ENCODE measurements around the gene ATP8B3. TPM values are rescaled to one million over a fixed set of nuclear protein-coding genes. Genes with fewer than 3 reads are reported as not detected.

Gene ATP8B3
- total and polyA plus RNA-seq, 9 of the 15 experiments (the other 6 are each of a cell fraction or from before 2014, with no cell fraction given): 1.2 to 12.3 (median 3.8) TPM

GRCh38 chr19:1761528-1762242 is 50.4 kb downstream of the ATP8B3 start:
- ChIA-PET CTCF (ENCODE audit: low intra/inter-chr PET ratio) (no interaction called here), POLR2A (interaction anchor here (0.6 to 0.7 kb wide), 2 partner anchors 86 to 88 kb away, joined by 3 read pairs; no protein-coding TSS in a partner anchor)

More at GRCh38 chr19:1761528-1762242, 50.4 kb downstream of the ATP8B3 start:
- FAIRE-seq (no peak), ATAC-seq (no peak), DNase-seq (ENCODE audit: extremely low read depth in 1 of 4, low spot score in 3 of 4) (no peak)
- Histone ChIP-seq H3K4me3 (no peak overlapping the region), H4K20me1 (replicated peaks; ENCODE audit: control insufficient read depth, insufficient read depth, low read length) (no peaks in the 10 kb centered on the region; the same call in 1 of the 2 replicates), H2AFZ (ENCODE audit: low read depth, low read length) (no peak overlapping the region), H3K27me3 (ENCODE audit: control insufficient read depth in 2 of 2, insufficient read depth in 2 of 2, low read length in 2 of 2) (peaks cover 22 to 54% of the 10 kb centered on the region in 2 experiments; a peak in 4 of 5 replicates), H3K4me1 (replicated peaks in 1 of 2; ENCODE audit: control insufficient read depth in 2 of 2, insufficient read depth in 2 of 2, low read length in 2 of 2) (peaks cover 3 to 61% of the 10 kb centered on the region in 2 experiments; a peak in 3 of 5 replicates), H3K4me2 (ENCODE audit: insufficient read depth, low read length) (no peak overlapping the region), H3K79me2 (ENCODE audit: control insufficient read depth, insufficient read depth, low read length) (no peaks in the 10 kb centered on the region), H3K9me1 (ENCODE audit: control insufficient read depth, insufficient read depth, low read length) (no peaks in the 10 kb centered on the region), H3K36me3 (ENCODE audit: control insufficient read depth, insufficient read depth, low read length) (no peaks in the 10 kb centered on the region), H3K27ac (ENCODE audit: extremely low read depth, low read depth, low read length) (no peak overlapping the region), H3K9me3 (replicated peaks; ENCODE audit: control insufficient read depth, insufficient read depth, low read depth, low read length) (no peaks in the 10 kb centered on the region), H3K9ac (ENCODE audit: insufficient read depth in 1 of 2, low read depth in 2 of 2, low read length in 2 of 2) (no peak overlapping the region; a peak in 1 of 4 replicates)
- in situ Hi-C loops (cut with MboI) (loop anchor here (10.0 kb wide), 1 partner anchor 217 kb away; no protein-coding TSS in a partner anchor), intact Hi-C loops (cut with micrococcal nuclease) (loop anchor here (10.0 kb wide), 1 partner anchor 217 kb away; no protein-coding TSS in a partner anchor)
- TF ChIP-seq ZSCAN29 (IDR thresholded peaks at IDR 0.05) (peak; percentile 77; the same call in 1 of the 2 replicates), ZFX (CRISPR knock-in tag; IDR thresholded peaks at IDR 0.05) (no peak), ELF4 (CRISPR knock-in tag; IDR thresholded peaks at IDR 0.05) (no peak), SRSF1 (IDR thresholded peaks at IDR 0.05; ENCODE audit: low read depth, low read length) (no peak), HDAC6 (IDR thresholded peaks at IDR 0.05; ENCODE audit: low read depth, low read length) (peak; percentile 24; the same call in 1 of the 2 replicates), SMARCC2 (IDR thresholded peaks at IDR 0.05; ENCODE audit: low read depth) (no peak), NELFE (IDR thresholded peaks at IDR 0.05; ENCODE audit: insufficient read depth, insufficient read length) (no peak)
- WGBS (ENCODE audit: insufficient coverage, low coverage, missing lambda C conversion rate): 2% methylated on average over 26 of the region's 30 CpGs
- no TSS peak for BruUV-seq (replicated peaks)
